B cell (primary cell): Measurements from ENCODE around the gene PKNOX2. TPM values are rescaled to one million over a fixed set of nuclear protein-coding genes. Genes with fewer than 3 reads are reported as not detected.

ENCODE experiments used
- ATAC-seq: fragments of 200-7000 bp; cut with Tn5 transposase; one replicate; pipeline ENCODE4 v1.10.0; 2021; ENCODE audit warnings: low read depth, mild to moderate bottlenecking, moderate number of reproducible peaks, moderate library complexity
- CTCF ChIA-PET: fragments of 350-600 bp; sonication (Branson Sonifier 250); formaldehyde crosslinking; loops from one replicate; lab custom pipeline; 2021; ENCODE audit warnings: antibody characterized with exemption, inconsistent platforms; lab: Charles Lee
- POLR2A ChIA-PET: fragments of 350-600 bp; sonication (Branson Sonifier 250); formaldehyde crosslinking; loops from one replicate; lab custom pipeline; 2021; ENCODE audit warnings: antibody characterized with exemption; lab: Charles Lee
- DNase-seq: peaks from one replicate; pipeline ENCODE4 v3.0.0; 2013
- H2AFZ ChIP-seq: 2 replicates; pipeline ENCODE4 v1.6.1; 2012; ENCODE audit warnings: mild to moderate bottlenecking, low read depth, low read length; ENCODE audit not compliant: insufficient read depth, poor library complexity, severe bottlenecking
- H3K27ac ChIP-seq, 2 donors: 1 replicate in 1 of 2; 2 replicates in 1 of 2; pipeline ENCODE4 v1.5.1; 2012 to 2013; ENCODE audit warnings: low read length in 2 of 2, mild to moderate bottlenecking in 2 of 2, moderate library complexity in 1 of 2
- H3K27me3 ChIP-seq, 4 experiments: fragments of 200-600 bp in 1 of 4; sonication (generic) in 1 of 4; replicated peaks in 1 of 4; 1 replicate in 2 of 4; 2 replicates in 2 of 4; pipeline versions ENCODE4 v1.6.1 to v1.7.0; 2013 to 2016; ENCODE audit warnings: low read length in 3 of 4, mild to moderate bottlenecking in 2 of 4, mixed read lengths in 1 of 4, moderate library complexity in 1 of 4; ENCODE audit not compliant: insufficient read depth in 4 of 4, control insufficient read depth in 3 of 4; ENCODE audit errors: control extremely low read depth in 1 of 4
- H3K36me3 ChIP-seq, 2 experiments: replicated peaks in 1 of 2; 1 replicate in 1 of 2; 2 replicates in 1 of 2; pipeline versions ENCODE4 v1.6.1 to v1.7.1; 2013; ENCODE audit warnings: low read length in 1 of 2; ENCODE audit not compliant: insufficient read depth in 2 of 2, control insufficient read depth in 1 of 2; ENCODE audit errors: control extremely low read depth in 1 of 2, extremely low read depth in 1 of 2
- H3K4me1 ChIP-seq, 2 donors: fragments of 200-600 bp in 1 of 2; sonication (generic) in 1 of 2; 1 replicate in 1 of 2; 2 replicates in 1 of 2; pipeline versions ENCODE4 v1.5.1 to v1.6.1; 2013 to 2017; ENCODE audit warnings: low read length in 2 of 2; ENCODE audit not compliant: control insufficient read depth in 2 of 2, insufficient read depth in 2 of 2
- H3K4me2 ChIP-seq: replicated peaks from 2 replicates; pipeline ENCODE3; 2012; ENCODE audit warnings: mild to moderate bottlenecking, low read depth, low read length; ENCODE audit not compliant: poor library complexity, severe bottlenecking
- H3K4me3 ChIP-seq, 5 experiments: fragments of 200-600 bp in 1 of 5; sonication (generic) in 1 of 5; 1 replicate in 3 of 5; 2 replicates in 2 of 5; pipeline versions ENCODE4 v1.5.1 to v1.7.0; 2011 to 2016; ENCODE audit warnings: low read length in 4 of 5, mild to moderate bottlenecking in 4 of 5, low read depth in 2 of 5, control low read depth in 1 of 5, moderate library complexity in 1 of 5; ENCODE audit not compliant: insufficient read depth in 1 of 5; ENCODE audit errors: control extremely low read depth in 1 of 5, extremely low read depth in 1 of 5
- H3K79me2 ChIP-seq: fragments of 200-600 bp; sonication (generic); one replicate; pipeline ENCODE4 v1.6.0; 2016; ENCODE audit warnings: low read length; ENCODE audit not compliant: control insufficient read depth, insufficient read depth
- H3K9ac ChIP-seq: fragments of 200-600 bp; sonication (generic); 2 replicates; pipeline ENCODE4 v1.6.1; 2017; ENCODE audit warnings: mild to moderate bottlenecking, low read length, moderate library complexity
- H3K9me3 ChIP-seq, 3 donors: one replicate each; pipeline versions ENCODE4 v1.6.1 to v1.7.1; 2013; ENCODE audit warnings: low read length in 2 of 3; ENCODE audit not compliant: control insufficient read depth in 2 of 3, insufficient read depth in 1 of 3; ENCODE audit errors: control extremely low read depth in 1 of 3
- H4K20me1 ChIP-seq: 2 replicates; pipeline ENCODE4 v1.6.0; 2012; ENCODE audit warnings: mild to moderate bottlenecking, low read length; ENCODE audit not compliant: insufficient read depth, control insufficient read depth, poor library complexity, severe bottlenecking
- H3K27ac Mint-ChIP-seq: one replicate; pipeline ENCODE4 v1.8.0; 2021; ENCODE audit warnings: mixed read lengths
- H3K27me3 Mint-ChIP-seq: one replicate; pipeline ENCODE4 v1.8.0; 2021; ENCODE audit warnings: mixed read lengths
- H3K4me1 Mint-ChIP-seq: one replicate; pipeline ENCODE4 v1.8.0; 2021; ENCODE audit warnings: mixed read lengths
- H3K4me3 Mint-ChIP-seq: one replicate; pipeline ENCODE4 v1.8.0; 2021; ENCODE audit warnings: mixed read lengths
- H3K9me3 Mint-ChIP-seq: one replicate; pipeline ENCODE4 v1.8.0; 2022; ENCODE audit warnings: mixed read lengths; ENCODE audit not compliant: insufficient read depth
- CTCF ChIP-seq: fragments of 200-600 bp; IDR thresholded peaks from one replicate; pipeline ENCODE4 v1.8.0; 2022; ENCODE audit warnings: antibody characterized with exemption, mild to moderate bottlenecking
- EZH2 ChIP-seq: IDR thresholded peaks from 2 replicates; pipeline ENCODE4 v1.6.1; 2012; ENCODE audit warnings: borderline replicate concordance, low read depth, mild to moderate bottlenecking, moderate library complexity, low read length; ENCODE audit not compliant: insufficient read depth, poor library complexity, severe bottlenecking
- WGBS: methylation state at CpG from one replicate; pipeline ENCODE4 v1.1.5; 2013; ENCODE audit warnings: missing lambda C conversion rate; ENCODE audit not compliant: insufficient coverage; 5-methylcytosine and 5-hydroxymethylcytosine counted together
- intact Hi-C: fragments of 100-400 bp; cut with micrococcal nuclease; formaldehyde crosslinking; loops from one replicate; pipeline ENCODE4 v1.10.0; 2022
- polyA plus RNA-seq: library from polyadenylated mRNA; depleted of rRNA; stranded (reverse); fragments of >200 nt; gene quantifications from 2 replicates; pipeline ENCODE4 v1.2.3, GENCODE V29; 2012
- total RNA-seq, 2 donors: library from RNA; stranded (reverse); fragments of 120-200 nt in 1 of 2; gene quantifications; 1 replicate in 1 of 2; 2 replicates in 1 of 2; pipeline versions ENCODE4 v1.2.3 to v1.2.4, GENCODE V29; 2013 to 2022

Gene PKNOX2
- total and polyA plus RNA-seq, 2 donors (not counting 1 experiment from before 2014, with no cell fraction given) = not detected

GRCh38 chr11:125342281-125342930, 177.9 kb downstream of the PKNOX2 start:
- no peaks in the 10 kb centered on the region for H3K9me3 Mint-ChIP-seq
- H2AFZ ChIP-seq = no peak overlapping the region
- WGBS = 94% methylated on average over 7 of the region's 16 CpGs
- no peak overlapping the region for H3K27ac Mint-ChIP-seq
- H3K27ac ChIP-seq = no peak overlapping the region
- no peak overlapping the region for H3K4me2 ChIP-seq
- H3K9ac ChIP-seq = no peak overlapping the region
- intact Hi-C loops = no loop called here
- no peaks in the 10 kb centered on the region for H3K36me3 ChIP-seq
- ATAC-seq = no peak
- H3K9me3 ChIP-seq = no peaks in the 10 kb centered on the region
- H3K27me3 Mint-ChIP-seq = peaks cover 25% of the 10 kb centered on the region
- H3K4me1 ChIP-seq = no peaks in the 10 kb centered on the region
- DNase-seq = no peak
- no peaks in the 10 kb centered on the region for H3K4me1 Mint-ChIP-seq
- ChIA-PET POLR2A (no interaction called here), CTCF (interaction anchor here (1.0 kb wide), 1 partner anchor 11 kb away, joined by 3 read pairs; no protein-coding TSS in a partner anchor)
- TF ChIP-seq CTCF (no peak), EZH2 (no peak)
- H3K79me2 ChIP-seq = no peaks in the 10 kb centered on the region
- H3K27me3 ChIP-seq = peaks cover 0 to 7% (median 0%) of the 10 kb centered on the region in 4 experiments
- H3K4me3 ChIP-seq = no peak overlapping the region
- no peak overlapping the region for H3K4me3 Mint-ChIP-seq
- no peaks in the 10 kb centered on the region for H4K20me1 ChIP-seq

GRCh38 chr11:125343086-125343717, 178.7 kb downstream of the PKNOX2 start:
- H3K27ac Mint-ChIP-seq = no peak overlapping the region
- H3K4me2 ChIP-seq = no peak overlapping the region
- H4K20me1 ChIP-seq = no peaks in the 10 kb centered on the region
- no peak for ATAC-seq
- H3K36me3 ChIP-seq = no peaks in the 10 kb centered on the region
- no peak overlapping the region for H2AFZ ChIP-seq
- H3K27ac ChIP-seq = no peak overlapping the region
- H3K4me1 ChIP-seq = no peaks in the 10 kb centered on the region
- WGBS = 95% methylated on average over 5 of the region's 7 CpGs
- H3K9me3 Mint-ChIP-seq = no peaks in the 10 kb centered on the region
- DNase-seq = no peak
- no peak overlapping the region for H3K9ac ChIP-seq
- no peaks in the 10 kb centered on the region for H3K79me2 ChIP-seq
- H3K27me3 ChIP-seq = peaks cover 0 to 7% (median 0%) of the 10 kb centered on the region in 4 experiments
- H3K27me3 Mint-ChIP-seq = peaks cover 26% of the 10 kb centered on the region
- H3K4me1 Mint-ChIP-seq = no peaks in the 10 kb centered on the region
- intact Hi-C loops = no loop called here
- H3K4me3 ChIP-seq = no peak overlapping the region
- ChIA-PET POLR2A (no interaction called here), CTCF (interaction anchor here (2.1 kb wide), 1 partner anchor 11 kb away, joined by 4 read pairs; no protein-coding TSS in a partner anchor)
- no peak overlapping the region for H3K4me3 Mint-ChIP-seq
- TF ChIP-seq CTCF (no peak), EZH2 (no peak)
- H3K9me3 ChIP-seq = no peaks in the 10 kb centered on the region
